ENCODE measurements around the gene TDG.

TDG gene

DNA sequence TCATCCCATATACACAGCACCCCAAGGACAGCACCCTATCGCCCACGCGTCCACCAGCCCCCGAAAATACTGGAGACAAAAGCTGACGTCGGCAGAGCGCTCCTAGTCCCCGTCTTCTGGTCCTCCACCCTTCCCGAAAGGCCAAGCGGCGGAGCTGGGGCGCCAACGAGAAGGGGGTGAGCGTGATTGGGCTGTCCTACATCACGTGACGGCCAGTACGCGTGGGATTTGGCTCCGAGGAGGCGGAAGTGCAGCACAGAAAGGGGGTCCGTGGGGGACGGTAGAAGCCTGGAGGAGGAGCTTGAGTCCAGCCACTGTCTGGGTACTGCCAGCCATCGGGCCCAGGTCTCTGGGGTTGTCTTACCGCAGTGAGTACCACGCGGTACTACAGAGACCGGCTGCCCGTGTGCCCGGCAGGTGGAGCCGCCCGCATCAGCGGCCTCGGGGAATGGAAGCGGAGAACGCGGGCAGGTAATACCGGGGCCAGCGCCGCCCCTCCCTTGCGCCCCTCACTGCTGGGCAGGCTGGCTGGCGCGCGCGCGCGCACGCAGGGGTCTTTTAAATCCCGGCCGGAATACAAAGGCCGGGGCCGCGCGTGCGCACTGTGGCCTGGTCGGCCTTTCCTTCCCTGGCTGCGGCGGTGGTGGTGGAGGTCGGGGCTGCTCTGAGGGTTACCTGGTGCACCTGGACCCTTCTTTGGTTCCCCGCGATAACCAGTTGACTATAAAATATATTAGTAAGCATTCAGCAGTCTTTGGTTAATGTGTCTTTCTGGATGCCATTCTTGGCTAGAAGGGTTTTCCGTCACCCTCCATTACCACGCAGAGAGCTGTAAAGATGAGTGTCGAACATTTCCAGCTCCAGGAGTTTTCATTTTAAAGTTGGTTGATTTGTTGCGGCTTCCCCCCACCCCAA is at the start of gene TDG:
TDG (plus strand) TSS at position 283 of the 915 bp plus-strand sequence; CDS start at position 449, 166 bp downstream.
- peak; percentile 94 for DNase-seq

DNA sequence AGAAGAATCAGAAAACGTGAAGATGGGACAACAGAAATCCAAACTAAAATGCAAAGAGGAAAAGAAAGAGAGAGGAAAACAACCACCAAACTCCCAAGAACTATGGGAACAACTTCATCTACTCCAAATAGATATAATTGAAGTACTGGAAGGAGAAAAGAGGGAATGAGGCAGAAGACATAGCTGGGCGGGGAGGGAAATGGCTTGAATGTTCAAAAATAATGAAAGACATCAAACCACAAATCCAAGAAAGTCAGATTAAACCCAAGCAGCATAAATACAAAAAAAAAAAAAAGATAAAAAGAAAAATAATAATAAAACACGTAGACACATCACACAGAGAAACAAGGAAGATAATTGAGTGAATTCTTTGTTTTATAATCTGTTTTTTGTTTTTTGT is 47.8 kb upstream of the TDG start:
- no peak for DNase-seq

DNA sequence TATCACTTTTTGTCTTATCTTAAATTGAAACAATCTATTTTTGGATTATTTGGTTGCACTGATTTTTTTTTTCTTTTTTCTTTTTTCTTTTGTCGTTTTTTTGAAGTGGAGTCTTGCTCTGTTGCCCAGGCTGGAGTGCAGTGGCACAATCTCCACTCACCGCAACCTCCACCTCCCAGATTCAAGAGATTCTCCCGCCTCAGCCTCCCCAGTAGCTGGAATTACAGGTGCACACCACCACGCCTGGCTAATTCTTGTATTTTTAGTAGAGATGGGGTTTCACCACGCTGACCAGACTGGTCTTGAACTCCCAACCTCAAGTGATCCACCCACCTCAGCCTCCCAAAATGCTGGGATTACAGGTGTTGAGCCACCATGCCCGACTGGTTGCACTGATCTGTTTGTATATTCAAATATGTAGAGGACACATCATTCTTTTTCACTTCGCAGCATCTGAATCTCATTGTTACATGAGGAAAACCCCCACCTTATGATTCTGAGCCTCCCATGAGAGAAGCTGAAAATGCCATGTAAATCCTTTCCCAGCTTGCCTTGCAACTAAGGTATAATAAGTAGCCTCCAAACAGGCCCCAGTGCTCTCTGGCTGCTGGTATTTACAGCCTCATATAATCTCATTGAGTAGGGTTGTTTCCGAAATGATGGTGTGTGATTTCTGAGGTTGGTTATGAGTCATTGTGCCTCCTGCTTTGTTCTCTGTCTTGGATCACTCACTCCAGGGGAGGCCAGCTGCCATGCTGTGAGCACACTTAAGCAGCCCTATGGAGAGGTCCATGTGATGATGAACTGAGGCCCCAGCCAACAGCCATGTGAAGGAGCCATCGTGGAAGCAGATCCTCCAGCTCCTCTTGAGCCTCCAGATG is 40.7 kb upstream of the TDG start:
- DNase-seq, result peak; percentile 69

DNA sequence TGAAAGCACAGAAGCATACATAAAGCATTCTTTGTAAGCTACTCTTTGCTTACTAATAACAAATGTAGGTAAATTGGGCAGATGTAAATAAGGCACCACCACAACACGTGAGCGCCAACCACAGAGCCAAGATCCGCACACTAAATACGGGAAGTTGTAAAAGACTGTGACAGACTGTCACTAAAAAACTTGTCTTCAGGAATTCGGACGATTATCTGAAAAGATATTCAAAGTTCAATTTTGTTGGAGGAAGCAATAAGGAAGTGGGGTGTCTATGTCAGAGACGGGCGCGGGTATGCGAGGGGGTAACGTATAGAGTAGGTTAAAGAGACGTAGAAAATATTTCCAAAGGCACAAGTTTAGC is 37.0 kb upstream of the TDG start:
- no peak for DNase-seq

DNA sequence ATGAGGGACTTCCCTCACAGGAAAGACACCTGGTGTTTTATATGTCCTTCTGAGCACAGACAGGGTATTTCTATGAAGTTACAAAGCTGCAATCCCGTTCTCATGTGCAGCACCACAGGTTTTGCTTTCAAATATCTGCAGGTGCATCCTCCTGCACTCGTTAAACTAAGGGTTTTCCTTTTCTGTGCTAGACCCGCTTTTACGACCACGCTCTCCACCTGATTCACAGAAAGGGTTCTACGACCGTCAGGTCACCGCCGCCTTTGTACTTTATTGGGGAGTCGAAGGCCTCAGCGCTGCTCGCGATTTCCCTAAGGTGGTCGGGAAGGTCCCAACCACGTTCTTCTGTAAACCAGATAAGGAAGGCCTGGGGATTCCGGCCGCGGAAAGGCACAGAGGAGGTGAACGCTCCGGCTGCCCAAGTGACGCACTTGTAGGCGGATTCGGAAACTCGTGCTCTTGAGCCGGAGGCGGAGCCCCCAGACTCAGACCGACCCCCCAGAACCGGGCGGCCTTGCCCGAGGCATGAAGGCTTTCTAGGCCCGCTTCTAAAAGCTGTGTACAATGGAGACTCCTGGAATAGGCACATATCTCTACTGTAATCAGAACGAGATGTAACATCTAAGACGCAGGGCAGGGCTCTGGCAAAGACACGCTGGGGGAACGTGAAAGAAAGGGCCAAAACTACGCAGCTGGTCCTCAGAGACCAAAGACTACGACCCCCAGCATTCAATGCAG is 36.5 kb upstream of the TDG start:
- DNase-seq, result peak; percentile 90

DNA sequence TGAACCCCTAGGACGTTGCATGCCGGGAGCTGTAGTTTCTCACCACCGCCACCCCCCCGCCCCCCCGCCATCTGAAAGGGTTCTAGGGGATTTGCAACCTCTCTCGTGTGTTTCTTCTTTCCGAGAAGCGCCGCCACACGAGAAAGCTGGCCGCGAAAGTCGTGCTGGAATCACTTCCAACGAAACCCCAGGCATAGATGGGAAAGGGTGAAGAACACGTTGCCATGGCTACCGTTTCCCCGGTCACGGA is 36.0 kb upstream of the TDG start:
- no peak for DNase-seq

DNA sequence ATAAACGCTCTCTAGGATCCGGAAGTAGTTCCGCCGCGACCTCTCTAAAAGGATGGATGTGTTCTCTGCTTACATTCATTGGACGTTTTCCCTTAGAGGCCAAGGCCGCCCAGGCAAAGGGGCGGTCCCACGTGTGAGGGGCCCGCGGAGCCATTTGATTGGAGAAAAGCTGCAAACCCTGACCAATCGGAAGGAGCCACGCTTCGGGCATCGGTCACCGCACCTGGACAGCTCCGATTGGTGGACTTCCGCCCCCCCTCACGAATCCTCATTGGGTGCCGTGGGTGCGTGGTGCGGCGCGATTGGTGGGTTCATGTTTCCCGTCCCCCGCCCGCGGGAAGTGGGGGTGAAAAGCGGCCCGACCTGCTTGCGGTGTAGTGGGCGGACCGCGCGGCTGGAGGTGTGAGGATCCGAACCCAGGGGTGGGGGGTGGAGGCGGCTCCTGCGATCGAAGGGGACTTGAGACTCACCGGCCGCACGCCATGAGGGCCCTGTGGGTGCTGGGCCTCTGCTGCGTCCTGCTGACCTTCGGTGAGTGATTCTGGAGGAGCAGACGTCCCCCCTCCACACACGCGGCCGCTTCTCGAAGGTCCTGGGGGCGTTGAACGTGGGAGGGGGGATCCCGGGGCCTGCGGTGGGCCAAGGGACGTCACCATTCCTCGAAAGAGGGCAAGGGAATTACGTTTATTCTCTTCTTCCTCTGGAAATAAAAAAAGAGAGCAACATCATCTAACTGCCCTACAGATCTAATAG is 35.5 kb upstream of the TDG start, which contains the start of gene HSP90B1:
HSP90B1 (plus strand) TSS at position 377 of the 753 bp plus-strand sequence; CDS start at position 483, 106 bp downstream.
- peak; percentile 98 for DNase-seq

DNA sequence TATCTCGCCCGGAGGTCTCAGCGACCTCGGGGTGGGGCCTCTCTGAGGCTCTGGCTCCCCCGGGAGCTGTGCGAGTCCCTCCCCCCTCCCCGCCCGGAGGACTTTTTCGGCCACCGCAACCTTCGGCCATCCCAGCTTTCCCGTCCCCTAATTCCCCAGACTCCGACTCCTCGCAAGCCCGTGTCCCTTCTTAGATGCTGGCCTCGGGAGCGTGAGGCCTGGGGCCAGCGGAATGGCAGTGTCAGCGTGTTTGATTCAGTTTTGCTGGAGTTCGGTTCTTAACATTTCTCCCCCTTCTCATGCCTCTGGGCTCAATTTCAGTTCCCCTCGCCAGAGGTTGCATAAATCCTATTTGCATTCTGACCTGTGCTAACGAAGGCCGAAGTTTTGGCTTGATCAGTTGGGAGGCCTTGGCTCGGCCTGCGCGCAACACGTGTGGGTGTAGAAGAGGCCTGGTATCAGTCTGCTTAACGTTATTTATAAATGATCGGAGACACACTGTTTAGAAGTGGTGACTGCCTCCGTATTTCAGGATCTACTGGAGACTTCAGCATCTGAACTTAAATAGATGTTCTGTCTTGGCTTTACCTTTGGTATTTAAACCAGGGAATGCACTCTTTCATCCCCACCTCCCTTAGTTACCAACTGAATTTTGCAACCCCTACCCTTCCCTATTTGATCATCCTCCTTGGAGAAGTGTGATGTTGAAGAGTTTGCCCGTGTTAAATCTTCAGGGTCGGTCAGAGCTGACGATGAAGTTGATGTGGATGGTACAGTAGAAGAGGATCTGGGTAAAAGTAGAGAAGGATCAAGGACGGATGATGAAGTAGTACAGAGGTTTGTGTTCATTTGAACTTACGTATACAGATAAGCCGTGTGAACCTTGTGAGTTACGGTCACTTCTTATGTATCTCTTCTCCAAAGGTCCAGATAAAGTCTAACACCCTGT is 34.6 kb upstream of the TDG start:
- no peak for DNase-seq

DNA sequence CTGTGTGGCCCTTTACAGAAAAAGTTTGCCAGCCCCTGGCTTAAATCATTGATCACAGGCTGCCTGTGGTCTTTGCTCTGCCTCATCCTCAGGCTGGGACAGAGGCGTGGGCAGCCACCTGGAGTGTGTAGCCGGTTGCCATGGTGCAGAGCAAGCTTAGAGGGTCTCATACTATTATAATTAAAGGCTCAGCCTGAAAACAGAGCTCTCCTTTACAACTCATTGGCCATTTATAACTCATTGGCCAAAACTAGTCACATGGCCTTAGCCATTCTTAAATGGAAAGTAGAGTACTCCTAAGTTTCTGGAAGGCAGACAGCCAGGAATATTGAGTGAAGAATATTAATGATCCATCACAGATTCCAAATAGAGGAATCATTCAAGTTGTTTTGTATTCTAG is 32.4 kb upstream of the TDG start:
- no peak for DNase-seq

DNA sequence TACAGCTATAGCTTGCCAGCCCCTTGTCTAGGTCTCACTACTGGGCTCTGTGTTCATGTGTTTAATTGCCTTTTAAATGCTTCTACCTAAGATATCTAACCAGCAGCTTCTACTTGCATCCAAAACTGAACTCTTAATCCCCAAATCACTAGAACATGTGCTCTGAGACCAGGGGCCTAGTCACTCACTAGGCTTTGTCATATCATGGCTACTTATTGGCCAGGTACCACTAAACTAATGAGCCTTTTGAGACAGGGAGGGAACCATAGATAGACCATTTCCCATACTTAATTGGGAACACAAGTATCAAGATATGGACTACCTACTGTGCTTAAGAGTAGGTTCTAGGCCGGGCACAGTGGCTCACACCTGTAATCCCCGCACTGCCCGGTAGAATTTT is 29.0 kb upstream of the TDG start:
- DNase-seq, result no peak

DNA sequence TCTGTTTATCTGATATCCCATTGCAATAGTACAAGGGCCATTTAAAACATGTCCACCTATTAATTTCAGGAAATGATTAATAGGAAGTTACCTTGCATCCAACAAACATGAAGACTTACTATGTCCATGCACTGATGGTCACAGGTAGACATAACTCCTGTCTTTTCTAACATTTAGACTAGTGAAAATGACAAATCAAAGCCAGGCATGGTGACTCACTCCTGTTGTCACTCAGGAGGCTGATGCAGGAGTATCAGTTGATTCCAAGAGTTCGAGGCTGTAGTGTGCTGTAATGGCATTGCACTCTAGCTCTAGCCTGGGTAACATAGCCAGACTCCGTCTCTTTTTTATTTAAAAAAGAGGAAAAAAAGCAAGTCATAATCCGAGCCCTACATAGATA is 20.7 kb upstream of the TDG start:
- no peak for DNase-seq

DNA sequence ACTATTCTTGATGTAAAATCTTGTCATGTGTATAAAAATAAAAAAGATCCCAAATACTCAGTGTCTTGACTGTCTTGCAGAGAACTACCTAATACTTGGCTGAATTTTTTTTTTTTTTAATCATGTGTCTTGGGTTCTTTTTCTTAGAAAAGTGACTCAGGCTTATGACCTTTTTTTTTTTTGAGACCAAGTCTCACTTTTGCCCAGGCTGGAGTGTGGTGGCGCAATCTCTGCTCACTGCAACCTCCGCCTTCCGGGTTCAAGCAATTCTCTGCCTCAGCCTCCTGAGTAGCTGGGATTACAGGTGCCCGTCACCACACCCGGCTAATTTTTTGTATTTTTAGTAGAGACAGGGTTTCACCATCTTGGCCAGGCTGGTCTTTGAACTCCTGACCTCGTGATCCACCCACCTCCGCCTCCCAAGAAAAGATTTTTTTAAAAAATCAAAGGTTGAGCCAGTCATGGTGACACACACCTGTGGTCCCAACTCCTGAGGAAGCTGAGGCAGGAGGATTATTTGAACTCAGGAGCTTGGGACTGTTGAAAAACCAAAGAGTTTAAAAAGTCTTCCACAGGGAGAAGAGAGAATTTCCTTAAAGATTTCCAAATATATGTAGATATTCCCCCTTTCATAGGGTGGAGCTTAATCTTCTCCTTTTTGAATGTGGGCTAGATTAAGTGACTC is 17.7 kb upstream of the TDG start:
- no peak for DNase-seq

DNA sequence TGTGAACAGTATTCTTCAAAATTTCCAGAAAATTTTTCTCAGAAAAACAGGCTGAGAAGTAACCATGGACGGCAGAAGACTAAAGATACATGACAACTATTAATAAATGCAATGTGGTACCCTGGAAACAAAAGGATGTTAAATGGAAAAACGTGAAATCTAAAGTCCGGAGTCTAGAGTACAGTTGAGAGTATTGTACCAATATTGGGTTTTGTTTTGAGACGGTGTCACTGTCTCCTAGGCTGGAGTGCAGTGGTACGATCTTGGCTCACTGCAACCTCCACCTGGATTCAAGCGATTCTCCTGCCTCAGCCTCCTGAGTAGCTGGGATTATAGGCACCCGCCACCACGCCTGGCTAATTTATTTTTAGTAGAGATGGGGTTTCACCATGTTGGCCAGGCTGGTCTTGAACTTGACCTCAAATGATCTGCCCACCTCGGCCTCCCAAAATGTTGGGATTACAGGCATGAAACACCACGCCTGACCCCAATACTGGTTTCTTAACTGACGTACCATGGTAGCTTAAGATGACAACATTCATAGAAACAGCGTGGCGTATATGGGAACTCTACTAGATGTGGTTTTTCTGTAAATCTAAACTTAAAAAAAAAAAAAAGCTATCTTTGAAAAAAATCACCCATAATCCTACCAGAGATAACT is 16.8 kb upstream of the TDG start:
- DNase-seq, result no peak

DNA sequence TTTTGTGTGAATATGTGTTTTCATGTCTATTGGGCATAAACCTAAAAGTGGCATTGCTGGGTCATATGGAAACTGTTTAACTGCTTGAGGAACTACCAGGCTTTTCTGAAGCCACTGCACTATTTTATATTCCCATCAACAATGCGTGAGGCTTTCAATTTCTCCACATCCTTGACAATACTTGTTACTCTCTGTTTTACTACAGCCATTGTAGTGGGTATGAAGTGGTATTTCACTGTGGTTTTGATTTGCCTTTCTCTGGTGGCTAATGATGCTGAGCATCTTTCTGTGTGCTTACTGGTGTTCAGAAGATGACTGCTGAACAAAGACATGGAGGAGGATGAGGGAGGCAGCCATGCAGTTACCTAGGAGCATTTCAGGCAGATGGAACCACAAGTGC is 13.2 kb upstream of the TDG start:
- no peak for DNase-seq

DNA sequence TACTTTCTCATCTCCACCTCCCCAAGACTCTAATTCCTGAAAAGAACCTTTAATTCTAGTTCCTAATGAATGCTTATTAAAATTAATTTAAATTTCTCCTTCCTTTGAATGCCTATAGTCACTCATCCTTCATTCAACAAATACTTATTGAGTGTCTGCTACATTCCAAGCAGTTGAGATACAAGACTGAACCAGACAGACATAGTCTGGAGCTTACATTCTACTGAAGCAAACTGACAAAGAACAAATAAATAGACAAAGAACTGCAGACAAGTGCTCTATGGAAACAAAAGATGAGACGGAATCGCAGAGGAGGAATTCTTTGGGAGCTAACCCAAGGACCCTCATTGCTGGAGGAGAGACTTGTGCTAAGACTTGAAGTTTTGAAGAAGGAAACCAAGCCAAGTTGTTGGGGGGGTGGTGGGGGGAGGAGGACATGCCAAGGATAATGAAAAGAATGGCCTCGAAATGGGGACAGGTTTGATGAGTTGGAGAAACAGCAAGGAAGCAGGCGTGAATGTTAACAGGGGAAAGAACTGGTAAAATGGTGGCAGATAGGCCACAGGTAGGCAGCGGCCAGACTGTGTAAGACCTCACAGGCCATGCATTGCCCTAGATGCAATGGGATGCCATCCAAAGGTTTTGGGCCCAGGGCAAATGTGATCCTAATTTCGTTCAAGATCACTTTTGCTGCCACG is 9.7 kb upstream of the TDG start:
- no peak for DNase-seq

DNA sequence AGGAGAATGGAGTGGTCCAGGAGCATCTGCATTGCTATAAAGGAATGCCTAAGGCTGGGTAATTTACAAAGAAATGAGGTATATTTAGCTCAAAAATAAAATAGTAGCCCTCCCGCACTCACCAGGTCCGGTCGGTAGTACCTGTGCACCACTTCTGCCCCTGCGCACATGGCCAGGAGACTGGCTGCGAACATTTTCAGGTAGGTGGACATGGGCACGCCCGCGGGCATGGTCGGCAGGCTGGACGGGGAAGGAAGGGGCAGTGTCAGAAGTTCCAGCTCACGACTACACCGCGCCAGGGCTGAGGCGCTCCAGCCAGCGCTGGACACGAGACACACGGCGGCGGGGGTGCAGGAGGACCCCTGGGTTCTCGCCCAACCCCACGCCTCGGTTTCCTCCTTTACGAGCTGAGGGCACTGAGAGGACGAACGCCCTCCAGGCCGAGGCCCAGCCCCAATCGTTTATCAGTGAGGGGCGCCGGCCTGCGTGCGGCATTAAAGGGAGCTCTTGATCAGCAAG is 9.1 kb upstream of the TDG start:
- DNase-seq, result no peak

DNA sequence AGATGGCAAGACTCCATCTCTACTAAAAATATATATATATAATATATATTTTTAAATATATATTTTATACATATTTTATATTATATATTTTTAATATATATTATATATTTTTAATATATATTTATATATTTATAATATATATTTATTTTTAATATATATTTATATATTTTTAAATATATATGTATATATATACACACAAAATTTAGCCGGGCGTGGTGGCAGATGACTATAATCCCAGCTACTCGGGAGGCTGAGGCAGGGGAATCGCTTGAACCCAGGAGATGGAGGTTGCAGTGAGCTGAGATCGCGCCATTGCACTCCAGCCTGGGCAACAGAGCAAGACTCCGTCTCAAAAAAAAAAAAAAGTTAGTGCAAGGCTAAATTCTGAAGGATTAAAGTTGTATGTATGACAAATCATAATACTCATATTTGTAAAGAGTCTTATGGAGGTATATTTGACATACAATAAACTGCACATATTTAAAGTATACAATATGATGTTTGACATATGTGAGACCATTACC is 7.7 kb upstream of the TDG start:
- DNase-seq, result no peak

DNA sequence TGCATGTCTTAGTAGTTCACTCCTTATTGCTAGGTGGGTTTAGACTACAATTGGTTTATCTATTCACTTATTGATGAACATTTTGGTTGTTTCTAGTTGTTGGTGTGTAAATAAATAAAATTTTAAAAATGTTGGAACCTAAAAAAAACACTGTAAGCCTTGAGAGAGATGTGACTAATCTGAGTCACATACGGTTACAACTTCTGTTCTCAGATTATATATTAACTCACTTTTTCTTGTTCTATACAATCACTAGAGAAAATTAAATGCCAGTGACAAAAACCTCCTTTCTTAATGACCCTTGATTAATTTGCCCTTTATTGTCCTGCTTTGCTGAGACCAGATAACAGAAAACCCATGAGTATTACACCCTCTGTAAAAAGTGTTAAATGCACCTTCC is 7.1 kb upstream of the TDG start:
- DNase-seq, result no peak

DNA sequence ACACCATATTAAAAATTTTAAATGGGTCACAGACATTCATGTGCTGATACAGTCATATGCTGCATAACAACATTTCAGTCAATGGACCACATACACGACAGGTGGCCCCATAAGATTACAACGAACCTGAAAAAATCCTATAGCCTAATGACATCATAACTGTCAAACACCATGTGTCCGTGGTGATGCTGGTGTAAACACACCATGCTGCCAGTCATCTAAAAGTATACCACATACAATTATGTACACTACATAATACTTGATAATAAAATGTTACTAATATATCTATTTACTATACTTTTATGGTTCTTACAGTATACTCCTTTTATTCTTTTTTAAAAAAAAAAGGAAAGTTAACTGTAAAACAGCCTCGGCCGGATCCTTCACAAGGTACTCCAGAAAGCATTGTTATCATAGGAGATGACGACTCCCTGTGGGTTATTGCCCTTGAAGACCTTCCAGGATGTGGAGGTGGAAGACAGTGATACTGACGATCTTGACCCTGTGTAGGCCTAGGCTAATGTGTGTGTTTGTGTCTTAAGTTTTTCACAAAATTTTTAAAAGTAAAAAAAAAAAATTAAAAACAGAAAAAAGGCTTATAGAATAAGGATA is 5.0 kb upstream of the TDG start:
- no peak for DNase-seq
